ENCODE measurements around the gene EFNA1.

EFNA1 gene

GRCh38 chr1:155179112-155180031 is 51.7 kb downstream of the EFNA1 start:
- H3K27me3 Mint-ChIP-seq: no peaks in the 10 kb centered on the region
- H3K4me3 Mint-ChIP-seq: no peak overlapping the region
- H3K36me3 Mint-ChIP-seq (ENCODE audit: low read depth): peaks cover 8% of the 10 kb centered on the region
- peaks cover 26% of the 10 kb centered on the region for H3K4me1 Mint-ChIP-seq (ENCODE audit: low read depth)
- no peaks in the 10 kb centered on the region for H3K9me3 Mint-ChIP-seq
- no peak overlapping the region for H3K27ac Mint-ChIP-seq

DNA sequence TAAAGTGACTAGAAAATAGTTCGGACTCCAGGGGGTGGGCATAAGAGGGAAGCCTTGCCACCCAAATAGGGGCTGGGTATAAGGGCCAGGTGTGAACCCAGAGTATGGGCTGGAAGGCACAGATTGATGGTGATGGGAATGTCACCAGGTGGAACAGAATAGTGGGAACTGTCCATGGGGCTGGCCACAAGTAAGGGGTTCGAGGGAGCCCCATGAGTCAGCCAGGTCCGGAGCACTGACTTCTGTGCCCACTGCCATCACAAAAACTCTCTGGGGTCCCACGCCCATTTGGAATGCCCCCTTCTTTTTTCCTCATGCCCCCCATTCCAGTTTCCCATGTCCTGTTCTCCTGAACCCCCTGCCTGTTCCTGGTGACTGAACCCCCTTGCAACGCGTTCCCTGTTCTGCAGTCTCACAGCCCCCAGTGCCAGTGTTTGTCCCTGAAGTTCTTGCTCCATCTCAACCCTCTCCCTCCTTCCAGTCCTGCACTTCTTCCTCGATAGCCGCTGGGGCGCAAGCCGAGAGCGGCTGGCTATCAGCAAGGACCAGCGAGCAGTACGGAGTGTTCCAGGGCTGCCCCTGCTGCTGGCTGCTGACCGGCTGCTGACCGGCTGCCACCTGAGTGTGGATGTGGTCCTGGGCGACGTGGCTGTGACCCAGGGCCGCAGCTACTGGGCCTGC is 53.8 kb downstream of the EFNA1 start:
- Mint-ChIP-seq H3K9me3 (no peaks in the 10 kb centered on the region), H3K36me3 (ENCODE audit: low read depth) (peaks cover 8% of the 10 kb centered on the region), H3K27me3 (no peaks in the 10 kb centered on the region), H3K4me3 (no peak overlapping the region), H3K27ac (no peak overlapping the region), H3K4me1 (ENCODE audit: low read depth) (peaks cover 12% of the 10 kb centered on the region)

DNA sequence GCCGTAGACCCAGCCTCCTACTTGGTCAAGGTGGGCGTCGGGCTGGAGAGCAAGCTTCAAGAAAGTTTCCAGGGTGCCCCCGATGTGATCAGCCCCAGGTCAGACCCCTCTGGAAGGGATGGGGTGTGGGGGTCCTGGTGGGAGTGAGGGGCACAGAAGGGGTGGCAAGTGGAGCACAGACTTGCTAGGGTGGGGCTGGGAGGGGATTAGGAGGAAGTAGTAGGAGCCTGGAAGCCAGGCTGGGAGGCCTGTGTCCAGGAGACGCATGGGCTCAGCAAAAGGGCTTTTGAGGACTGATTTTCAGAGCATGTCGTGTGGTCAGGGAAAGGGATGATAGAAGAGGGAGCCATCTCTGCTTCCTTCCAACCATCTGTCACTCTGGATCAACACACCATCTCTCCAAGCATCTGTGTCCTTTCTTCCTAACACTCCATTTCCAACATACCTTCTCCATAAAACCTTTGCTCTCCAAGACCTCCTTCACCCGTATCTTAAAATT is 54.4 kb downstream of the EFNA1 start:
- H3K9me3 Mint-ChIP-seq: no peaks in the 10 kb centered on the region
- no peak overlapping the region for H3K27ac Mint-ChIP-seq

DNA sequence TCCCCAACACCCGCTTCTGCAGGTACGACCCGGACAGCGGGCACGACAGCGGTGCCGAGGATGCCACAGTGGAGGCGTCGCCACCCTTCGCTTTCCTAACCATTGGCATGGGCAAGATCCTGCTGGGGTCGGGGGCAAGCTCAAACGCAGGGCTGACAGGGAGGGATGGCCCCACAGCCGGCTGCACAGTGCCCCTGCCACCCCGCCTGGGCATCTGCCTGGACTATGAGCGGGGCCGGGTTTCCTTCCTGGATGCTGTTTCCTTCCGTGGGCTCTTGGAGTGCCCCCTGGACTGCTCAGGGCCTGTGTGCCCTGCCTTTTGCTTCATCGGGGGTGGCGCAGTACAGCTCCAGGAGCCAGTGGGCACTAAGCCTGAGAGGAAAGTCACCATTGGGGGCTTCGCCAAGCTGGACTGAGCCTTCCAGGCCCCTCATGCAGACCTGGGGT is 56.1 kb downstream of the EFNA1 start:
- Mint-ChIP-seq H3K27ac (no peak overlapping the region), H3K36me3 (ENCODE audit: low read depth) (no peaks in the 10 kb centered on the region), H3K4me1 (ENCODE audit: low read depth) (peaks cover 9% of the 10 kb centered on the region), H3K4me3 (no peak overlapping the region), H3K27me3 (no peaks in the 10 kb centered on the region), H3K9me3 (no peaks in the 10 kb centered on the region)

More for the DNA sequence above, 54.4 kb downstream of the EFNA1 start:
- H3K27me3 Mint-ChIP-seq: no peaks in the 10 kb centered on the region
- no peak overlapping the region for H3K4me3 Mint-ChIP-seq
- peaks cover 8% of the 10 kb centered on the region for H3K36me3 Mint-ChIP-seq (ENCODE audit: low read depth)
- peaks cover 6% of the 10 kb centered on the region for H3K4me1 Mint-ChIP-seq (ENCODE audit: low read depth)

DNA sequence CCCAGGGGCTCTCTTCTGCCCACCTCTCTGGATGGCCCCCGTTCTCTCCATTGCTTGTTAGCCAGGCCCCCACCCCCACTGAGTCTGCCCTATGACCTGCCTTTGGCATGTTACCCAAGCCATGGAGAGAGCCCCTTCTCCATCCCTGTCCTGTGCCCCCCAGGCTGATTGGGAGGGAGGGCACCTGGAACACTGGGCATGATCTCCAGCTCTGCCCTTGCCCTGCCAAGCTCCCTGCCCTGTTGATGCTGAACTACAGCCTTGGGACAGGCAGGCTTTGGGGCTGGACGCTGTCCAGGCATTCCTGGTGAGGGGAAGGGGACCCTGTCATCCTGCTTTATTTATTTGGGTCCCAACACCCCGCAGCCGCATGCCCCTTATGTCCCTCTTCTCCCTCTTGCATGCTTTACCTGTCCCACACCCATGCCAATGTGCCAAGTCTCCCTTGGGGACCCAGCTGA is 56.7 kb downstream of the EFNA1 start:
- Mint-ChIP-seq H3K27ac (no peak overlapping the region), H3K27me3 (no peaks in the 10 kb centered on the region), H3K4me3 (no peak overlapping the region), H3K9me3 (no peaks in the 10 kb centered on the region), H3K36me3 (ENCODE audit: low read depth) (no peaks in the 10 kb centered on the region), H3K4me1 (ENCODE audit: low read depth) (peaks cover 9% of the 10 kb centered on the region)
